DND-41 (cell line): ENCODE measurements around the gene SRPK2.

Source experiments
- ATAC-seq: fragments of 200-7000 bp; cut with Tn5 transposase; 3 replicates; pipeline ENCODE4 v1.9.1; 2021; ENCODE audit warnings: low read depth; ENCODE audit not compliant: insufficient read depth
- DNase-seq: peaks from one replicate; pipeline ENCODE4 v3.0.0-alpha.2; 2020
- H2AFZ ChIP-seq: 2 replicates; pipeline ENCODE4 v1.6.0; 2012; ENCODE audit warnings: low read depth, low read length
- H3K27ac ChIP-seq: 2 replicates; pipeline ENCODE4 v1.5.1; 2012; ENCODE audit warnings: low read length, inconsistent platforms
- H3K27me3 ChIP-seq: fragments of 200-600 bp; sonication (generic); 2 replicates; pipeline ENCODE4 v1.6.0; 2012; ENCODE audit warnings: low read length, mild to moderate bottlenecking, inconsistent platforms; ENCODE audit not compliant: insufficient read depth, poor library complexity
- H3K36me3 ChIP-seq: 2 replicates; pipeline ENCODE4 v1.5.1; 2012; ENCODE audit warnings: low read length, inconsistent platforms; ENCODE audit not compliant: insufficient read depth
- H3K4me1 ChIP-seq: 2 replicates; pipeline ENCODE4 v1.5.1; 2012; ENCODE audit warnings: mild to moderate bottlenecking, low read length; ENCODE audit not compliant: insufficient read depth
- H3K4me2 ChIP-seq: 2 replicates; pipeline ENCODE4 v1.6.0; 2012; ENCODE audit warnings: mild to moderate bottlenecking, moderate library complexity, low read length, inconsistent platforms; ENCODE audit not compliant: insufficient read depth
- H3K4me3 ChIP-seq, 2 experiments: fragments of 200-600 bp in 1 of 2; shearing (Covaris generic) in 1 of 2; 2 replicates each; pipeline ENCODE4 v1.5.1; 2012 to 2016; ENCODE audit warnings: inconsistent platforms in 2 of 2, low read length in 2 of 2, mild to moderate bottlenecking in 2 of 2, low read depth in 1 of 2, moderate library complexity in 1 of 2
- H3K79me2 ChIP-seq: 2 replicates; pipeline ENCODE4 v1.6.0; 2012; ENCODE audit warnings: low read length, inconsistent platforms; ENCODE audit not compliant: insufficient read depth
- H3K9ac ChIP-seq: 2 replicates; pipeline ENCODE4 v1.6.0; 2012; ENCODE audit warnings: low read depth, mild to moderate bottlenecking, inconsistent platforms, low read length, moderate library complexity
- H3K9me3 ChIP-seq: 2 replicates; pipeline ENCODE4 v1.5.1; 2012; ENCODE audit warnings: low read length, moderate library complexity, mild to moderate bottlenecking, inconsistent platforms; ENCODE audit not compliant: insufficient read depth, severe bottlenecking
- H4K20me1 ChIP-seq: 2 replicates; pipeline ENCODE4 v1.6.0; 2012; ENCODE audit warnings: low read length; ENCODE audit not compliant: insufficient read depth
- CTCF ChIP-seq: IDR thresholded peaks from 2 replicates; pipeline ENCODE4 v1.5.1; 2012; ENCODE audit warnings: borderline replicate concordance, low read length, moderate library complexity, mild to moderate bottlenecking; ENCODE audit not compliant: poor library complexity, severe bottlenecking; ENCODE audit errors: extremely low read depth
- EZH2 ChIP-seq: IDR thresholded peaks from 3 replicates; pipeline ENCODE4 v1.6.1; 2012; ENCODE audit warnings: borderline replicate concordance, low read depth, mild to moderate bottlenecking, moderate library complexity, low read length, inconsistent platforms; ENCODE audit not compliant: severe bottlenecking

SRPK2 gene

GRCh38 chr7:105086850-105087249 is 301.9 kb downstream of the SRPK2 start:
- TF ChIP-seq CTCF (no peak), EZH2 (no peak)
- Histone ChIP-seq H3K4me1 (no peaks in the 10 kb centered on the region), H3K4me3 (no peak overlapping the region), H3K4me2 (no peak overlapping the region), H3K36me3 (peaks cover 87% of the 10 kb centered on the region), H3K27me3 (no peaks in the 10 kb centered on the region), H3K9ac (no peak overlapping the region), H3K9me3 (no peaks in the 10 kb centered on the region), H3K27ac (no peak overlapping the region), H3K79me2 (peaks cover 36% of the 10 kb centered on the region), H4K20me1 (no peaks in the 10 kb centered on the region), H2AFZ (no peak overlapping the region)
- DNase-seq, result no peak
- no peak for ATAC-seq

- no peak overlapping the region for H2AFZ ChIP-seq
- H3K79me2 ChIP-seq, result peaks cover 38% of the 10 kb centered on the region
- H3K4me2 ChIP-seq, result no peak overlapping the region
- no peaks in the 10 kb centered on the region for H3K4me1 ChIP-seq
- H3K4me3 ChIP-seq, result no peak overlapping the region
- no peak for TF ChIP-seq EZH2
- TF ChIP-seq CTCF, result no peak
- no peak overlapping the region for H3K27ac ChIP-seq
- H3K27me3 ChIP-seq, result no peaks in the 10 kb centered on the region
- no peaks in the 10 kb centered on the region for H3K9me3 ChIP-seq
- H4K20me1 ChIP-seq, result no peaks in the 10 kb centered on the region; the same call in 1 of the 2 replicates
- ATAC-seq (no peak), DNase-seq (no peak)
- H3K36me3 ChIP-seq, result peaks cover 86% of the 10 kb centered on the region
- no peak overlapping the region for H3K9ac ChIP-seq
Observed at GRCh38 chr7:105084581-105084980, 304.1 kb downstream of the SRPK2 start.

GRCh38 chr7:105079348-105079747 is 309.4 kb downstream of the SRPK2 start:
- 0 out of 3 replicates have a peak, but pooled peaks have one; percentile 42 for ATAC-seq
- DNase-seq, result no peak
- H2AFZ ChIP-seq, result no peak overlapping the region
- H3K9me3 ChIP-seq, result no peaks in the 10 kb centered on the region
- no peak overlapping the region for H3K4me2 ChIP-seq
- no peak overlapping the region for H3K9ac ChIP-seq
- TF ChIP-seq EZH2 (no peak), CTCF (no peak)
- H3K27ac ChIP-seq, result no peak overlapping the region
- peaks cover 96% of the 10 kb centered on the region for H3K36me3 ChIP-seq
- H3K4me3 ChIP-seq, result no peak overlapping the region
- no peaks in the 10 kb centered on the region for H3K27me3 ChIP-seq
- peaks cover 48% of the 10 kb centered on the region for H3K79me2 ChIP-seq
- no peaks in the 10 kb centered on the region for H3K4me1 ChIP-seq
- H4K20me1 ChIP-seq, result no peaks in the 10 kb centered on the region; the same call in none of the 2 replicates

GRCh38 chr7:105073143-105073542 is 315.6 kb downstream of the SRPK2 start:
- DNase-seq (no peak), ATAC-seq (no peak)
- H3K4me2 ChIP-seq, result no peak overlapping the region
- H3K27me3 ChIP-seq, result no peaks in the 10 kb centered on the region
- H3K27ac ChIP-seq, result no peak overlapping the region
- no peaks in the 10 kb centered on the region; the same call in 1 of the 2 replicates for H4K20me1 ChIP-seq
- no peak overlapping the region for H3K4me3 ChIP-seq
- H3K36me3 ChIP-seq, result peaks cover 97% of the 10 kb centered on the region
- H3K4me1 ChIP-seq, result no peaks in the 10 kb centered on the region
- no peak overlapping the region for H2AFZ ChIP-seq
- no peak overlapping the region for H3K9ac ChIP-seq
- no peak for TF ChIP-seq EZH2
- TF ChIP-seq CTCF, result no peak
- H3K79me2 ChIP-seq, result peaks cover 64% of the 10 kb centered on the region
- H3K9me3 ChIP-seq, result no peaks in the 10 kb centered on the region
